NCI-H1417 (cell line): Measurements from ENCODE around the gene TAF4.
"Not testable (repeated sequence)": the region's sequence is repeated elsewhere in the genome, so short reads cannot be mapped to it uniquely, and the experiment has no call there.

ENCODE experiments used
- DNase-seq, 3 experiments: peaks; one replicate each; lab custom pipeline; 2025; lab: John Stamatoyannopoulos, UW

The TAF4 gene

GRCh38 chr20:62001178-62001715, 64.4 kb downstream of the TAF4 start:
- no peak for DNase-seq

- DNase-seq, result no peak
Observed at GRCh38 chr20:61998343-61999121, 67.1 kb downstream of the TAF4 start.

GRCh38 chr20:61997891-61998290, 67.8 kb downstream of the TAF4 start:
- DNase-seq, result no peak

- no peak for DNase-seq
Observed at GRCh38 chr20:61997372-61997771, 68.3 kb downstream of the TAF4 start.

GRCh38 chr20:61994546-61994945, 71.1 kb downstream of the TAF4 start:
- DNase-seq, result no peak

- DNase-seq, result no peak
Observed at GRCh38 chr20:61993058-61993457, 72.6 kb downstream of the TAF4 start.

GRCh38 chr20:61991476-61991875, 74.2 kb downstream of the TAF4 start:
- DNase-seq, result no peak

GRCh38 chr20:61990484-61990883, 75.2 kb downstream of the TAF4 start:
- no peak for DNase-seq

GRCh38 chr20:61989741-61990140, 75.9 kb downstream of the TAF4 start:
- no peak for DNase-seq

- DNase-seq, result no peak
Observed at GRCh38 chr20:61988665-61989064, 77.0 kb downstream of the TAF4 start.

GRCh38 chr20:61986762-61987321, 78.8 kb downstream of the TAF4 start:
- no peak for DNase-seq

GRCh38 chr20:61985096-61985495, 80.6 kb downstream of the TAF4 start:
- DNase-seq, result no peak

- DNase-seq, result not testable (repeated sequence)
Observed at GRCh38 chr20:61984431-61984830, 81.2 kb downstream of the TAF4 start.

GRCh38 chr20:61983965-61984364, 81.7 kb downstream of the TAF4 start:
- DNase-seq, result no peak

GRCh38 chr20:61982951-61983315, 82.7 kb downstream of the TAF4 start:
- no peak for DNase-seq

- DNase-seq, result no peak
Observed at GRCh38 chr20:61982191-61982950, 83.3 kb downstream of the TAF4 start.

GRCh38 chr20:61981691-61982090, 84.0 kb downstream of the TAF4 start:
- not testable (repeated sequence) for DNase-seq

- peak in 1 of 3 experiments; percentile 30 for DNase-seq
Observed at GRCh38 chr20:61980647-61981583, 84.8 kb downstream of the TAF4 start.

GRCh38 chr20:61979701-61980635, 85.7 kb downstream of the TAF4 start:
- DNase-seq, result no peak

GRCh38 chr20:61979090-61979489, 86.6 kb downstream of the TAF4 start:
- DNase-seq, result no peak

- DNase-seq, result no peak
Observed at GRCh38 chr20:61978491-61978890, 87.2 kb downstream of the TAF4 start.
